Gastrocnemius medialis (tissue), 4 donors: Measurements from ENCODE around the gene ACACA.

Experiments used
- POLR2A ChIP-seq, 2 donors: fragments of 450-650 bp; IDR thresholded peaks; one replicate each; pipeline ENCODE4 v1.6.1; 2017; ENCODE audit warnings: antibody characterized with exemption in 2 of 2, mild to moderate bottlenecking in 2 of 2, moderate library complexity in 2 of 2
- TF ChIP-seq, protein P1 (sequence below), 5 experiments: fragments of 450-650 bp in 3 of 5; fragments of 200-600 bp in 2 of 5; sonication (generic) in 2 of 5; IDR thresholded peaks in 4 of 5; conservative IDR thresholded peaks in 1 of 5; 1 replicate in 4 of 5; 2 replicates in 1 of 5; pipeline ENCODE4 v1.5.1; 2016 to 2019; ENCODE audit warnings: antibody characterized with exemption in 5 of 5, mild to moderate bottlenecking in 3 of 5, moderate library complexity in 3 of 5

- TF ChIP-seq, protein P1, sequence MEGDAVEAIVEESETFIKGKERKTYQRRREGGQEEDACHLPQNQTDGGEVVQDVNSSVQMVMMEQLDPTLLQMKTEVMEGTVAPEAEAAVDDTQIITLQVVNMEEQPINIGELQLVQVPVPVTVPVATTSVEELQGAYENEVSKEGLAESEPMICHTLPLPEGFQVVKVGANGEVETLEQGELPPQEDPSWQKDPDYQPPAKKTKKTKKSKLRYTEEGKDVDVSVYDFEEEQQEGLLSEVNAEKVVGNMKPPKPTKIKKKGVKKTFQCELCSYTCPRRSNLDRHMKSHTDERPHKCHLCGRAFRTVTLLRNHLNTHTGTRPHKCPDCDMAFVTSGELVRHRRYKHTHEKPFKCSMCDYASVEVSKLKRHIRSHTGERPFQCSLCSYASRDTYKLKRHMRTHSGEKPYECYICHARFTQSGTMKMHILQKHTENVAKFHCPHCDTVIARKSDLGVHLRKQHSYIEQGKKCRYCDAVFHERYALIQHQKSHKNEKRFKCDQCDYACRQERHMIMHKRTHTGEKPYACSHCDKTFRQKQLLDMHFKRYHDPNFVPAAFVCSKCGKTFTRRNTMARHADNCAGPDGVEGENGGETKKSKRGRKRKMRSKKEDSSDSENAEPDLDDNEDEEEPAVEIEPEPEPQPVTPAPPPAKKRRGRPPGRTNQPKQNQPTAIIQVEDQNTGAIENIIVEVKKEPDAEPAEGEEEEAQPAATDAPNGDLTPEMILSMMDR (IDR thresholded peaks at IDR 0.05 in 4 of 5, conservative IDR thresholded peaks at IDR 0.05 in 1 of 5): no peak
- no peak for TF ChIP-seq POLR2A (IDR thresholded peaks at IDR 0.05)
Observed at GRCh38 chr17:37182786-37183465, 223.7 kb downstream of the ACACA start.
